ENCODE data around the gene DNASE2B. TPM values are rescaled to one million over a fixed set of nuclear protein-coding genes. Genes with fewer than 3 reads are reported as not detected.
A peak's percentile ranks its signal among the peaks of the same experiment; 100 is the strongest.

DNASE2B gene
- total RNA-seq, 1 donor from 2014 or later = not detected

DNA sequence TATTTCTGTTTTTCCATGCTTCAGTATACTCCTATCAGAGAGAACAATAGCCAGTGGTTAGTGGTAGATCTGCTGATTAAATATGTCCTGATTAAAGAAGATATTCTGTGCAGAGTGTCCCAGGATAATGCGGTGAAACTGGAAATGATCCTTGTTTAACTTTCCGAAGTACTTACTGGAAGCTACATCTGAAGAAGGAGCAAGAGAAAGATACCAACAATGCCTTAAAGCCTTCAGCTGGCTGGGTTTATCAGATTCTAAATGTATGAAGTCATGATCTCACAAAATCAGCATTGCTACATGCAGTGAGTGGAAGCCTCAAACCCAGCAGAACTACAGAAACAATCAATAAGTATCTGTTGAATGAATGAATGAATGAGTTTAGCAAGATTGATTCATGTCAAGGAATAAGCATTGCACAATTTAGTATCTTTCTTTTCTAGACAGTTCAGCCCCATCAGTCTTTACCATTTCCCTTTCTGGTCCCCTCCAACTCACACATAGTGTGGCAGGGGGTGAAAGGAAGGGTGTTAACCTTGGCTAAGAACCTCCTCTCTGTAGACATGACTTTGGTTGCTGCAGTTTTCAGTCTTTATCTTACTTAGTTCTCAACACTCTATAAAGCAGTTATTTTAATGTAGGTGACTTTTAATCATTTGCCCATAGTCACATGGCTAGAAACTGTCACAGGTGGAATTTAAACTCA is 24.7 kb upstream of the DNASE2B start:
- no peak overlapping the region for H3K27ac ChIP-seq (ENCODE audit: low read depth, low read length)
- H3K27me3 ChIP-seq (ENCODE audit: control insufficient read depth in 3 of 3, insufficient read depth in 3 of 3, low read length in 3 of 3) = no peaks in the 10 kb centered on the region
- H3K4me3 ChIP-seq (ENCODE audit: low read length in 3 of 3) = no peak overlapping the region
- peaks cover 31 to 46% (median 38%) of the 10 kb centered on the region in 3 donors for H3K4me1 ChIP-seq (ENCODE audit: control insufficient read depth in 3 of 3, insufficient read depth in 3 of 3, low read length in 3 of 3)
- no peaks in the 10 kb centered on the region for H3K36me3 ChIP-seq (ENCODE audit: control insufficient read depth in 3 of 3, insufficient read depth in 3 of 3, low read length in 3 of 3)
- H3K9ac ChIP-seq (ENCODE audit: low read depth in 1 of 3, low read length in 3 of 3) = no peak overlapping the region
- no peaks in the 10 kb centered on the region for H3K9me3 ChIP-seq (ENCODE audit: control insufficient read depth in 3 of 3, low read length in 3 of 3)

DNA sequence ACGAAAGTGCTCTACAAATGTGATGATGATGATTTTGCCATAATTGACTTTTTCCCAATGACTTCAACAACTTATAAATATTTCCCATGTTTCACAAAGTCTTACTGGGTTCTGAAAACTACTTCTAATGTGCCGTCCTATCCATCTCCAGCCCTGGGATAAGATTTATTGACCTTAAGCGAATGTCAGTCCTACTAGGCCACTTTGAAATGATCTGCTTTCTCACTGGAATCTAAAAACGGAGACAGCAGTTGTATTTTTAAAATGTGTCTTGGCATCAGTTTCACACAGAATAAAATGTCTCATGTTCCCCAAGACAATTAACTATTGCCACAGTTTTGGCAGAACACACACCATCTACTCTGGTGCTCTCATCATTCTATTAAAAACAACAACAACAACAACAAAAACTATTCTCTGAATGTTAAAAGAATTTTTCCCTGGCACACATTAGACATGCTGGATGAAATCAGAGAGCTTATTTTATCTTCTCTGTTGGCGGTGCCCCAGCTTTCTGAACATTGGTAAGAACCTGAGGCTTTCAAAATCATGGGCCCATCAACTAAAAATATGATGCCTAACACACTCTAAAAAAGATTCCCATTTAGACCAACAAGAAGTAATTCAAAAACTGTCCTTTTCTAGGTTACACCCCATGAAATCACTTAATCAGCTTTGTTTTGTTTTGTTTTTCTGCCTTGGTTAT is 23.1 kb upstream of the DNASE2B start:
- no peak overlapping the region for H3K9ac ChIP-seq (ENCODE audit: low read depth in 1 of 3, low read length in 3 of 3)
- H3K27ac ChIP-seq (ENCODE audit: low read depth, low read length) = peak overlapping the region; percentile 65
- H3K36me3 ChIP-seq (ENCODE audit: control insufficient read depth in 3 of 3, insufficient read depth in 3 of 3, low read length in 3 of 3) = no peaks in the 10 kb centered on the region
- peaks cover 31 to 46% (median 38%) of the 10 kb centered on the region in 3 donors for H3K4me1 ChIP-seq (ENCODE audit: control insufficient read depth in 3 of 3, insufficient read depth in 3 of 3, low read length in 3 of 3)
- H3K9me3 ChIP-seq (ENCODE audit: control insufficient read depth in 3 of 3, low read length in 3 of 3) = no peaks in the 10 kb centered on the region
- no peaks in the 10 kb centered on the region for H3K27me3 ChIP-seq (ENCODE audit: control insufficient read depth in 3 of 3, insufficient read depth in 3 of 3, low read length in 3 of 3)
- H3K4me3 ChIP-seq (ENCODE audit: low read length in 3 of 3) = peak overlapping the region in 1 of 3 donors; percentile 34

DNA sequence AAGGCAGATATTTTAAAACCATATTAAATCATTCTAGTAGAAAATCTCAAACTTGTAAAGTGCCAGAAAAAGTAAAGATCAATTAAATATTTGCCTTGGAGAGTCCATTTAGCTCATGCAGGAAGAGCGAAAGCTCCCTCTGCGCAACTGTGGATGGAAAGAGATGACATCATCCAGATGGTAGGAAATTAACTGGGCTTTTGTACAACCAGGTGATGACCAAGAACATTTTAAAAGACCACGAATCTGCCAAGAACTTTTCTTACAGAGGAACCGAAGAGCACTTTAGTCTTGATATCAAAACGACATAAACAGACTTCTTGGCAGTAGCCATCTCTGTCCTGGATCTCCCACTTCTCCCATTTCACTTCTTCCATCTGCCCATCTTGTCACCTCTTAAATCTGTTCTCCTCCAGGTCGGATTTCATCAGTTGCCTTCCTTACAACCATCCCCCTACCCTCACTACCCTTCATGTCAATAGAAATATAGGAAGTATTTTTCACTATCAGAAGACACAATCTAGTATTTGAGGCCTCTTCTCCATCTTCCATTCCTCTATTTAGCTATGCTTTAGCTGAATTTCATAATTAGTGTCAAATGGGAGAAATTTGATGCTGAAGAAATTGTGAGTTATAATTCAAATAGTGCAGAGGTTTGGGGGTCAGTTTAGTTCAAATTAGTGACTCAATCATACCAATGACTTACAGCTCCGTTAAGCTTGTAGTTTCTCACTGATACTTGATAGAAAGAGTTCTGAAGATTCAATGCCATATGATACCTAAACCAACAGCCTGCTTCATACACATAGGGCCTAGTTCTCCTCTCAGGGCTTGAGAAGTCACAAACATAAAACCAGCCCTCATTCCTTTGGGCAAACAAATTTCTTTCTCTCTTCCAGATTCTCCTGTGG is 22.0 kb upstream of the DNASE2B start:
- Histone ChIP-seq H3K36me3 (ENCODE audit: control insufficient read depth in 3 of 3, insufficient read depth in 3 of 3, low read length in 3 of 3) (no peaks in the 10 kb centered on the region), H3K4me3 (ENCODE audit: low read length in 3 of 3) (peak overlapping the region in 1 of 3 donors; percentile 34)

DNA sequence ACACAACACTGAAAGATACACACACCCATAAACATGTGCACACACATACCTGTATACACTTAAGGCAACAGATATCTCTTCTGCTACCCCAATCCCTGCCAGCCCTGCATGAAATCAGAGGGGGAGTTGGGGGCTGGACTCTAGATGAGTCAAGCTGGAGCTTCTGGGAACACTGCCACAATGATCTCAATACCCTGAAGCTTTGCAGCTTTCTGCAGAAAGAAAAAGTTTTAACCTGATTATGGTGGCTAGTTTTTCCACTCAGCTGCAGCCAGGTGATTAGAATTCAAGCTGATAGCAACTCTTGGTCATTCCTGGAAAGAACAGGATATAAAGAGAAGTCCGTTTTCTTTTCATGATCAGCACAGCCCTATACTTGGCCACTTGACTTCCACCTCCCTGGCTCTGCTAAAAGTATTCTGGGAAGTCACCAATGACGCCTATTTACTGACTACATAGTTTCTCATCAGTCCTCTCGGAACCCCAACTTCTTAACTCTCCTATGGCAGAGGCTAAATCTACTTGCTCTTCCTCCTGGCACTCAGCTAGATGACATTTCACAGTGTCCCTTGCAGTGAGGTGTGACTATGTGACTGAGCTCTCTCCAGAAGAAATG is 20.7 kb upstream of the DNASE2B start:
- H3K27ac ChIP-seq (ENCODE audit: low read depth, low read length) = no peak overlapping the region
- H3K4me3 ChIP-seq (ENCODE audit: low read length in 3 of 3) = no peak overlapping the region
- H3K27me3 ChIP-seq (ENCODE audit: control insufficient read depth in 3 of 3, insufficient read depth in 3 of 3, low read length in 3 of 3) = no peaks in the 10 kb centered on the region

More for the DNA sequence above, 22.0 kb upstream of the DNASE2B start:
- no peaks in the 10 kb centered on the region for H3K9me3 ChIP-seq (ENCODE audit: control insufficient read depth in 3 of 3, low read length in 3 of 3)
- H3K27ac ChIP-seq (ENCODE audit: low read depth, low read length) = peak overlapping the region; percentile 65
- peaks cover 31 to 46% (median 38%) of the 10 kb centered on the region in 3 donors for H3K4me1 ChIP-seq (ENCODE audit: control insufficient read depth in 3 of 3, insufficient read depth in 3 of 3, low read length in 3 of 3)
- H3K27me3 ChIP-seq (ENCODE audit: control insufficient read depth in 3 of 3, insufficient read depth in 3 of 3, low read length in 3 of 3) = no peaks in the 10 kb centered on the region
- no peak overlapping the region for H3K9ac ChIP-seq (ENCODE audit: low read depth in 1 of 3, low read length in 3 of 3)

DNA sequence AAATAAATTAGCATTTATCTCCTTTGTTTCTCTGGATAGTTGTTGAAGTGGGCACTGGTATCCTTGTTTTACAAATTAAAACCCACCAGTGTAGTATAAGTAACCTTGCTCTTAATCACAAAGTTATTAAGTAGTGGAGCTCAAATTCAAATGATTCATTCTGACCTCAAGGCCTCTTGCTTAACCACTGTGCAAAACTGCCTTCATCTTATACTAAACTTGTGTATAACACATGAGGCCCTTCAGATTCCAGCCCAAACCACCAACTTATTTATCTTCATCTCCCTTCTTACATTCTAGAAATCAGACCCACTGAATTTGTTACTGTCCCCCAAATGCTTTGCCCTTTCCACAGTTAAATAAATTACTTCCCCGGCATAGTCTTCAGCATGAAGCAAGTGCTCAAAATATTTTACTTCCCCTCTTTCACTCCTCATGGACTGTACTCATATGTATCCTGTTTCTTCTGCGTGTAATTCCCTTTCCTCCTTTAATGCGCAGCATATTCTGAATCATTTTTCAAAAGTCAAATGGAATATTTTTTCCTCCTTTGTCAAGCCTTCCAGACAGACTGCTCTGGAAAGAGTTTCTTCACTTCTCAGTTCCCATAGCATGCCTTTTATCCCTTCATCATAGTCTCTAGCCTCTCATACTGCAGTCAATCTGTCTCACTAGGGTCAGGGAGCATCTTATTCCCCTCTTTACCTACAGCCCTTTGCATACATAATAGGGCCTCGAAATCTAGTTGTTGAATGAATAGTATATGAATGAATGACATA is 19.0 kb upstream of the DNASE2B start:
- Histone ChIP-seq H3K9ac (ENCODE audit: low read depth in 1 of 3, low read length in 3 of 3) (no peak overlapping the region), H3K27ac (ENCODE audit: low read depth, low read length) (no peak overlapping the region)

More for the DNA sequence above, 20.7 kb upstream of the DNASE2B start:
- H3K4me1 ChIP-seq (ENCODE audit: control insufficient read depth in 3 of 3, insufficient read depth in 3 of 3, low read length in 3 of 3) = peaks cover 30 to 46% (median 38%) of the 10 kb centered on the region in 3 donors
- no peaks in the 10 kb centered on the region for H3K9me3 ChIP-seq (ENCODE audit: control insufficient read depth in 3 of 3, low read length in 3 of 3)
- H3K36me3 ChIP-seq (ENCODE audit: control insufficient read depth in 3 of 3, insufficient read depth in 3 of 3, low read length in 3 of 3) = no peaks in the 10 kb centered on the region
- H3K9ac ChIP-seq (ENCODE audit: low read depth in 1 of 3, low read length in 3 of 3) = no peak overlapping the region

DNA sequence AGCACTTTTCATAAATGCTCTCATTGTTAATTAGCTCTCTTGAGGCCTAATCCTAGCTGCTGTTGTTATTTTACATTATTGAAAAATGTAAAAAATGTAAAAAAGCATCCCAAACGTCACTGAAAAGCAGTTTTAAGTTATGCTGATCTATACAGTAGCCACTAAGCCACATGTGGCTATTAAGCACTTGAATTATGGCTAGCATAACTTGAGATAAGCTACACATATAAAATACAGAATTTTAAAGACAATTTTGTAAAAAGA is 18.4 kb upstream of the DNASE2B start:
- no peaks in the 10 kb centered on the region for H3K27me3 ChIP-seq (ENCODE audit: control insufficient read depth in 3 of 3, insufficient read depth in 3 of 3, low read length in 3 of 3)
- H3K36me3 ChIP-seq (ENCODE audit: control insufficient read depth in 3 of 3, insufficient read depth in 3 of 3, low read length in 3 of 3) = no peaks in the 10 kb centered on the region
- H3K4me3 ChIP-seq (ENCODE audit: low read length in 3 of 3) = no peak overlapping the region
- H3K9ac ChIP-seq (ENCODE audit: low read depth in 1 of 3, low read length in 3 of 3) = no peak overlapping the region
- no peaks in the 10 kb centered on the region for H3K9me3 ChIP-seq (ENCODE audit: control insufficient read depth in 3 of 3, low read length in 3 of 3)
- no peak overlapping the region for H3K27ac ChIP-seq (ENCODE audit: low read depth, low read length)
- H3K4me1 ChIP-seq (ENCODE audit: control insufficient read depth in 3 of 3, insufficient read depth in 3 of 3, low read length in 3 of 3) = peaks cover 9 to 30% (median 25%) of the 10 kb centered on the region in 3 donors

More for the DNA sequence above, 19.0 kb upstream of the DNASE2B start:
- Histone ChIP-seq H3K27me3 (ENCODE audit: control insufficient read depth in 3 of 3, insufficient read depth in 3 of 3, low read length in 3 of 3) (no peaks in the 10 kb centered on the region), H3K4me1 (ENCODE audit: control insufficient read depth in 3 of 3, insufficient read depth in 3 of 3, low read length in 3 of 3) (peaks cover 14 to 34% (median 30%) of the 10 kb centered on the region in 3 donors), H3K36me3 (ENCODE audit: control insufficient read depth in 3 of 3, insufficient read depth in 3 of 3, low read length in 3 of 3) (no peaks in the 10 kb centered on the region), H3K4me3 (ENCODE audit: low read length in 3 of 3) (no peak overlapping the region), H3K9me3 (ENCODE audit: control insufficient read depth in 3 of 3, low read length in 3 of 3) (no peaks in the 10 kb centered on the region)

DNA sequence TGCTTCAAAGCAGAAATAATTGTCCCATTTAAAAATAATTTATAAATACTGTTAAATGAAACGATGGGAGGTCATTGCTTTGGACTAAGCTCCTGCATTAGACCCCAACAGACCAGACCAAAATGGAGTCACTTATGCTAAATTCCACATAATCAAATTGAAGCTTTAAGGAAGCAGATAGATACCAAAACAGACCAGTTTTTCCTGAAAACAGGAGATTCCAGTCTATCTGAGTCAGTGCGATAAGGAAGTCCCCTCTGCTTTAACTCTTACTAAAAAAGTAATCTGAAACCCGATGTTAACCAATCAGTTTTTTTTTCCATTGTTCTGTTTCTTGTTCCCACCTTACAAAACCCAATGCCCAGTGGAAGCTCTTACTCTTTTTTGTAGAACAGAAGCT is 16.2 kb upstream of the DNASE2B start:
- H3K27ac ChIP-seq (ENCODE audit: low read depth, low read length) = no peak overlapping the region
- H3K4me3 ChIP-seq (ENCODE audit: low read length in 3 of 3) = no peak overlapping the region
- peaks cover 3 to 8% (median 6%) of the 10 kb centered on the region in 3 donors for H3K4me1 ChIP-seq (ENCODE audit: control insufficient read depth in 3 of 3, insufficient read depth in 3 of 3, low read length in 3 of 3)
- no peaks in the 10 kb centered on the region for H3K36me3 ChIP-seq (ENCODE audit: control insufficient read depth in 3 of 3, insufficient read depth in 3 of 3, low read length in 3 of 3)
- H3K9me3 ChIP-seq (ENCODE audit: control insufficient read depth in 3 of 3, low read length in 3 of 3) = no peaks in the 10 kb centered on the region
- no peaks in the 10 kb centered on the region for H3K27me3 ChIP-seq (ENCODE audit: control insufficient read depth in 3 of 3, insufficient read depth in 3 of 3, low read length in 3 of 3)
- no peak overlapping the region for H3K9ac ChIP-seq (ENCODE audit: low read depth in 1 of 3, low read length in 3 of 3)

DNA sequence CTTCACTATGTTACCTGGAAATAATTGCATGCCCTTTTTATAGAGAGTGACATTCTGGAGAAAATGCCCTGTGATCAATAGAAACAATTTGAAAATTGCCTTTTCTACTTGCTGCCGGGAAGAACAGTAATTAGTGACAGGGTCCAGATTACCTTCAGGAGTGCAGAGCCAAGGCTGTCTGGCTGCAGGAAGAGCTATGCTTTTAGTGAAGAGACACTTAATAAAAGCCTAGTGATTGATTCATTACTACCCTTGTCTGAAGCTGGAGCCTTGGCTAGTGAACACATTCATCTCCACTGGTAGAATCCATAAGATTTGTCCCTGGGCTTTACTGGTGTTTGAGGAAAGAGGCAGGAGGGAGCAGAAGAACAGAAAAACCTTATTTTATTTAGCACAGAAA is 12.9 kb upstream of the DNASE2B start:
- Histone ChIP-seq H3K4me1 (ENCODE audit: control insufficient read depth in 3 of 3, insufficient read depth in 3 of 3, low read length in 3 of 3) (no peaks in the 10 kb centered on the region), H3K4me3 (ENCODE audit: low read length in 3 of 3) (no peak overlapping the region), H3K27me3 (ENCODE audit: control insufficient read depth in 3 of 3, insufficient read depth in 3 of 3, low read length in 3 of 3) (no peaks in the 10 kb centered on the region), H3K27ac (ENCODE audit: low read depth, low read length) (no peak overlapping the region), H3K9ac (ENCODE audit: low read depth in 1 of 3, low read length in 3 of 3) (no peak overlapping the region), H3K9me3 (ENCODE audit: control insufficient read depth in 3 of 3, low read length in 3 of 3) (no peaks in the 10 kb centered on the region), H3K36me3 (ENCODE audit: control insufficient read depth in 3 of 3, insufficient read depth in 3 of 3, low read length in 3 of 3) (no peaks in the 10 kb centered on the region)
